ENCODE results near the gene UNC5B. TPM values are rescaled to one million over a fixed set of nuclear protein-coding genes. Genes with fewer than 3 reads are reported as not detected.

Gene UNC5B
- polyA plus RNA-seq, 3 donors = 0.04 to 0.72 TPM; not detected in 1

DNA sequence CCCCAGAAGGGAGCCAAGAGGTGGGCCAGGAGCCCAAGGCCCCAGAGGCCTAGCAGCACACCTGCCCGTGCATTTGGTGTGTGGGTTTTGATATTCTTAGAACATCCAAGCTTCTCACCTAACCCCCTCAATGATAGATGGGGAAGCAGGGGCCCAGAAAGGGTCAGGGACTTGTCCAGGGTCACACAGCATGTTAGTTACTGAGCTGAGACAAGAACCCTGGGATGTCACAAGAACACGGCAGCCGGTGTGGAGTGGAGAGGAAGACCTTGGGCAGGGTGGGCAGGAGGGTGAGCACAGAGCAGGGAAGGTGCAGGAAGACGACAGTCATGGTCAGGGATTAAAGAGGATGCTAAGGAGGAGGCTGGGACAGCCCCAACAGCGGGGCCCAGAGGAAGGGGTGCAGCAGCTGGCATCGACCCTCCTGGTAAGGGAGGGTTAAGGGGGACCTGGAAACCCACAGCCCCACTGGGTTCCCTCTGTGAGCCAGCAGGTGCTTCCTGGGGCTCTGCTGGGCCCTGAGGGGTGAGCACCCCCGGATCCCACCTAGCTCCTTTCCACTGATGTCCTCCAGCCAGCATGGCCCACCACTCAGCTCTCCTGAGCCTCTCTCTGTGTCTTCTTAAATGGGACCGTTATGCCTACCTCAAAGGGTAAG is 44.4 kb downstream of the UNC5B start:
- Histone ChIP-seq H3K36me3 (replicated peaks in 1 of 2; ENCODE audit: control insufficient read depth in 1 of 2, insufficient read depth in 2 of 2, low read length in 2 of 2) (no peaks in the 10 kb centered on the region), H3K4me1 (ENCODE audit: control insufficient read depth in 1 of 2, insufficient read depth in 2 of 2, low read length in 2 of 2) (no peaks in the 10 kb centered on the region), H3K9me3 (replicated peaks in 1 of 2; ENCODE audit: control insufficient read depth in 1 of 2, insufficient read depth in 1 of 2, low read length in 2 of 2) (no peaks in the 10 kb centered on the region), H3K4me3 (replicated peaks in 1 of 3; ENCODE audit: low read depth in 2 of 3, low read length in 3 of 3) (no peak overlapping the region), H4K20me1 (ENCODE audit: insufficient read depth, low read length) (no peaks in the 10 kb centered on the region), H2AFZ (ENCODE audit: insufficient read depth, low read depth, low read length, poor library complexity, severe bottlenecking) (no peak overlapping the region), H3K27ac (ENCODE audit: low read depth in 1 of 2, low read length in 2 of 2) (no peak overlapping the region), H3K27me3 (ENCODE audit: control insufficient read depth in 2 of 2, insufficient read depth in 2 of 2, low read length in 2 of 2) (no peaks in the 10 kb centered on the region), H3K9ac (ENCODE audit: insufficient read depth, low read length, poor library complexity, severe bottlenecking) (no peak overlapping the region), H3K79me2 (ENCODE audit: insufficient read depth, low read length) (no peaks in the 10 kb centered on the region), H3K4me2 (replicated peaks; ENCODE audit: extremely low read depth, low read length, poor library complexity, severe bottlenecking) (no peak overlapping the region)
- Mint-ChIP-seq H3K27ac (peak overlapping the region in 1 of 7 donors; percentile 51), H3K4me1 (no peaks in the 10 kb centered on the region), H3K9me3 (no peaks in the 10 kb centered on the region), H3K27me3 (ENCODE audit: low read depth in 3 of 3) (peaks cover 1 to 7% (median 2%) of the 10 kb centered on the region in 3 donors), H3K36me3 (no peaks in the 10 kb centered on the region), H3K4me3 (no peak overlapping the region)
- no peak for DNase-seq
- TF ChIP-seq, protein P1, sequence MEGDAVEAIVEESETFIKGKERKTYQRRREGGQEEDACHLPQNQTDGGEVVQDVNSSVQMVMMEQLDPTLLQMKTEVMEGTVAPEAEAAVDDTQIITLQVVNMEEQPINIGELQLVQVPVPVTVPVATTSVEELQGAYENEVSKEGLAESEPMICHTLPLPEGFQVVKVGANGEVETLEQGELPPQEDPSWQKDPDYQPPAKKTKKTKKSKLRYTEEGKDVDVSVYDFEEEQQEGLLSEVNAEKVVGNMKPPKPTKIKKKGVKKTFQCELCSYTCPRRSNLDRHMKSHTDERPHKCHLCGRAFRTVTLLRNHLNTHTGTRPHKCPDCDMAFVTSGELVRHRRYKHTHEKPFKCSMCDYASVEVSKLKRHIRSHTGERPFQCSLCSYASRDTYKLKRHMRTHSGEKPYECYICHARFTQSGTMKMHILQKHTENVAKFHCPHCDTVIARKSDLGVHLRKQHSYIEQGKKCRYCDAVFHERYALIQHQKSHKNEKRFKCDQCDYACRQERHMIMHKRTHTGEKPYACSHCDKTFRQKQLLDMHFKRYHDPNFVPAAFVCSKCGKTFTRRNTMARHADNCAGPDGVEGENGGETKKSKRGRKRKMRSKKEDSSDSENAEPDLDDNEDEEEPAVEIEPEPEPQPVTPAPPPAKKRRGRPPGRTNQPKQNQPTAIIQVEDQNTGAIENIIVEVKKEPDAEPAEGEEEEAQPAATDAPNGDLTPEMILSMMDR (IDR thresholded peaks at IDR 0.05) = no peak
- intact Hi-C loops (cut with micrococcal nuclease) = no loop called here
- 16% methylated on average over 4 of the region's 8 CpGs for WGBS (ENCODE audit: insufficient coverage)

DNA sequence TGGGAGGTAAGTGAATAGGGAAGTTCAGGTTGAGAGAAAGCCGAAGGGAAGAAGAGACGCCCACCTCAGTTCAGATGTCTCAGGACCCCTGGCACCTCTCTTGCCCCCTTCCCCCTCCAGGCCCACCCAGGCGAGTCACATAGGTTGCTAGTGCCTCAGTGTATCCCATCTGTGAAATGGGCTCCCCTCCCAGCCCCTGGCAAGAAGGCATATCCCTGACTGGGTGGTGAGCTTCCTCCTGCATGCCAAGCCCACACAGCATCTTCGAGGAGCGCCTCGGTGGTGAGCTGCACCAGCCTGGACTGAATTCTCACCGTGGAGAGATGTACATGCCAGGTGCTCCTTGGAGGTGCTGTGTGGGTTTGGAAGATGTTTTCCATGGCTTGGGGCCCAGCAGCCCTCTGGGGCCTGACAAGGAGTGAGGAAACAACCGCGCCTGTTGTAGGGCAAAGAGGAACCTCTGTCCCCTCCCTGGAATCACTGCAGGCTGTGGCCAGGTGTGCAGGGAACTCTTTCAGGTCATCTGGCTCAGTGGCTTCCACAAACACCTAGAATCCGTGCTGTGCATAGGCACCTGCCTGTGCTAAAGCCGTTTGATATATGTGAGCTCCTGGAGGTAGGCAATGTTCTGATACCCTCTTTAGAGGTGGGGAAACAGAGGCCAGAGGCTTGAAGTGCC is 45.1 kb downstream of the UNC5B start:
- Mint-ChIP-seq H3K4me3 (no peak overlapping the region), H3K4me1 (no peaks in the 10 kb centered on the region)
- 72% methylated on average over 8 of the region's 11 CpGs for WGBS (ENCODE audit: insufficient coverage)

More for the DNA sequence above, 45.1 kb downstream of the UNC5B start:
- DNase-seq = no peak
- H3K4me3 ChIP-seq (replicated peaks in 1 of 3; ENCODE audit: low read depth in 2 of 3, low read length in 3 of 3) = no peak overlapping the region
- no peak overlapping the region for H3K4me2 ChIP-seq (replicated peaks; ENCODE audit: extremely low read depth, low read length, poor library complexity, severe bottlenecking)
- H3K27ac ChIP-seq (ENCODE audit: low read depth in 1 of 2, low read length in 2 of 2) = no peak overlapping the region
- H3K9ac ChIP-seq (ENCODE audit: insufficient read depth, low read length, poor library complexity, severe bottlenecking) = no peak overlapping the region
- H3K27me3 ChIP-seq (ENCODE audit: control insufficient read depth in 2 of 2, insufficient read depth in 2 of 2, low read length in 2 of 2) = no peaks in the 10 kb centered on the region
- Mint-ChIP-seq H3K27ac (no peak overlapping the region), H3K27me3 (ENCODE audit: low read depth in 3 of 3) (peaks cover 1 to 7% (median 2%) of the 10 kb centered on the region in 3 donors), H3K9me3 (no peaks in the 10 kb centered on the region), H3K36me3 (no peaks in the 10 kb centered on the region)
- TF ChIP-seq, protein P1 (IDR thresholded peaks at IDR 0.05) = no peak
- H3K79me2 ChIP-seq (ENCODE audit: insufficient read depth, low read length) = no peaks in the 10 kb centered on the region
- no peak overlapping the region for H2AFZ ChIP-seq (ENCODE audit: insufficient read depth, low read depth, low read length, poor library complexity, severe bottlenecking)
- no peaks in the 10 kb centered on the region for H4K20me1 ChIP-seq (ENCODE audit: insufficient read depth, low read length)
- intact Hi-C loops (cut with micrococcal nuclease) = no loop called here
- H3K36me3 ChIP-seq (replicated peaks in 1 of 2; ENCODE audit: control insufficient read depth in 1 of 2, insufficient read depth in 2 of 2, low read length in 2 of 2) = no peaks in the 10 kb centered on the region
- no peaks in the 10 kb centered on the region for H3K9me3 ChIP-seq (replicated peaks in 1 of 2; ENCODE audit: control insufficient read depth in 1 of 2, insufficient read depth in 1 of 2, low read length in 2 of 2)
- no peaks in the 10 kb centered on the region for H3K4me1 ChIP-seq (ENCODE audit: control insufficient read depth in 1 of 2, insufficient read depth in 2 of 2, low read length in 2 of 2)

Measured in CD14-positive monocyte (primary cell).